HCT116 (cell line): ENCODE results near the gene MARCHF3. TPM values are rescaled to one million over a fixed set of nuclear protein-coding genes. Genes with fewer than 3 reads are reported as not detected.

Experiments used
- ATAC-seq: fragments of 200-7000 bp; cut with Tn5 transposase; 2 replicates; pipeline ENCODE4 v1.9.1; 2020; ENCODE audit warnings: mild to moderate bottlenecking, moderate library complexity
- BruUV-seq: library from RNA; stranded (reverse); fragments of 400-500 nt; replicated peaks from 2 replicates; lab custom pipeline; 2021; lab: Mats Ljungman, UMichigan
- CTCF ChIA-PET: fragments of 300-600 bp; sonication (Branson Sonifier 250); formaldehyde crosslinking; loops from one replicate; lab custom pipeline; 2021; ENCODE audit warnings: antibody characterized with exemption; lab: Charles Lee
- POLR2A ChIA-PET: fragments of 300-600, 350-600 bp; sonication (Branson Sonifier 250); formaldehyde crosslinking; loops from one replicate; lab custom pipeline; 2021; ENCODE audit warnings: antibody characterized with exemption; lab: Charles Lee
- RAD21 ChIA-PET, 2 experiments: fragments of 300-600 bp; sonication (Branson Sonifier 250); formaldehyde crosslinking; loops; one replicate each; lab custom pipeline; 2023; ENCODE audit warnings: low total read pairs in 2 of 2; ENCODE audit not compliant: uncharacterized antibody in 2 of 2, unreplicated experiment in 2 of 2, low non-redundant PET in 1 of 2; lab: Charles Lee
- DNase-seq: peaks from one replicate; pipeline ENCODE4 v3.0.0-alpha.2; 2010; ENCODE audit warnings: low read depth, low spot score
- H2AFZ ChIP-seq: fragments of 200-600 bp; shearing (Covaris generic), sonication (generic); 2 replicates; pipeline ENCODE4 v1.6.1; 2017; ENCODE audit warnings: low read depth, mixed run types, mixed read lengths, antibody characterized with exemption, low read length; ENCODE audit not compliant: poor library complexity, severe bottlenecking
- H3K27ac ChIP-seq: 2 replicates; pipeline ENCODE4 v1.5.1; 2012; ENCODE audit warnings: low read depth, low read length
- H3K27me3 ChIP-seq: fragments of 200-600 bp; sonication (generic); 2 replicates; pipeline ENCODE4 v1.6.1; 2016; ENCODE audit warnings: mixed run types, low read length, mixed read lengths; ENCODE audit not compliant: insufficient read depth
- H3K36me3 ChIP-seq, 2 experiments: fragments of 200-500 bp in 1 of 2; fragments of 200-600 bp in 1 of 2; sonication (Bioruptor generic) in 1 of 2; sonication (generic) in 1 of 2; 2 replicates each; pipeline versions ENCODE4 v1.5.1 to v1.6.1; 2014 to 2016; ENCODE audit warnings: low read length in 2 of 2, inconsistent platforms in 1 of 2, mixed read lengths in 1 of 2, mixed run types in 1 of 2; ENCODE audit not compliant: insufficient read depth in 2 of 2, control insufficient read depth in 1 of 2
- H3K4me1 ChIP-seq, 2 experiments: fragments of 200-600 bp in 1 of 2; sonication (generic) in 1 of 2; 2 replicates each; pipeline versions ENCODE4 v1.5.1 to v1.6.1; 2012 to 2017; ENCODE audit warnings: low read length in 2 of 2, inconsistent platforms in 1 of 2, mild to moderate bottlenecking in 1 of 2, mixed read lengths in 1 of 2, mixed run types in 1 of 2, moderate library complexity in 1 of 2; ENCODE audit not compliant: insufficient read depth in 2 of 2, control insufficient read depth in 1 of 2
- H3K4me2 ChIP-seq: fragments of 200-600 bp; sonication (generic); 2 replicates; pipeline ENCODE4 v1.6.1; 2017; ENCODE audit warnings: mixed run types, low read length, mixed read lengths
- H3K4me3 ChIP-seq, 2 experiments: fragments of 200-600 bp in 1 of 2; sonication (generic) in 1 of 2; replicated peaks in 1 of 2; 2 replicates each; pipeline ENCODE4 v1.5.1; 2011 to 2016; ENCODE audit warnings: low read length in 2 of 2, control low read depth in 1 of 2, low read depth in 1 of 2, mild to moderate bottlenecking in 1 of 2, mixed read lengths in 1 of 2, mixed run types in 1 of 2
- H3K79me2 ChIP-seq: fragments of 200-600 bp; sonication (generic); 2 replicates; pipeline ENCODE4 v1.6.1; 2017; ENCODE audit warnings: mild to moderate bottlenecking, mixed run types, low read length, moderate library complexity, mixed read lengths; ENCODE audit not compliant: insufficient read depth
- H3K9ac ChIP-seq: fragments of 200-600 bp; sonication (generic); 2 replicates; pipeline ENCODE4 v1.6.1; 2016; ENCODE audit warnings: low read length, mixed read lengths
- H3K9me2 ChIP-seq: fragments of 200-600 bp; sonication (generic), shearing (Covaris generic); 2 replicates; pipeline ENCODE4 v1.6.1; 2017; ENCODE audit warnings: mixed run types, mild to moderate bottlenecking, moderate library complexity; ENCODE audit not compliant: insufficient read depth
- H3K9me3 ChIP-seq, 2 experiments: fragments of 200-500 bp in 1 of 2; fragments of 200-600 bp in 1 of 2; sonication (Bioruptor generic) in 1 of 2; sonication (generic) in 1 of 2; 2 replicates each; pipeline ENCODE4 v1.6.1; 2014 to 2017; ENCODE audit warnings: low read length in 2 of 2, mixed read lengths in 2 of 2, inconsistent platforms in 1 of 2, low read depth in 1 of 2, mild to moderate bottlenecking in 1 of 2, mixed run types in 1 of 2, moderate library complexity in 1 of 2; ENCODE audit not compliant: control insufficient read depth in 1 of 2, insufficient read depth in 1 of 2
- H4K20me1 ChIP-seq: fragments of 200-600 bp; sonication (generic), shearing (Covaris generic); 2 replicates; pipeline ENCODE4 v1.6.1; 2017; ENCODE audit warnings: mixed run types, mild to moderate bottlenecking, moderate library complexity; ENCODE audit not compliant: insufficient read depth
- ATF3 ChIP-seq: IDR thresholded peaks from 2 replicates; pipeline ENCODE4 v1.6.1; 2012
- CBX3 ChIP-seq: IDR thresholded peaks from 2 replicates; pipeline ENCODE4 v1.6.1; 2012; ENCODE audit warnings: low read depth
- CEBPB ChIP-seq: IDR thresholded peaks from 2 replicates; pipeline ENCODE4 v1.6.1; 2012; ENCODE audit warnings: low read depth
- EGR1 ChIP-seq: IDR thresholded peaks from 2 replicates; pipeline ENCODE4 v1.6.1; 2012; ENCODE audit warnings: low read depth
- EZH2 ChIP-seq: fragments of 200-600 bp; sonication (generic); IDR thresholded peaks from 2 replicates; pipeline ENCODE4 v1.6.1; 2017; ENCODE audit warnings: antibody characterized with exemption, mixed run types
- EZH2phosphoT487 ChIP-seq: fragments of 200-600 bp; IDR thresholded peaks from 2 replicates; pipeline ENCODE4 v1.6.1; 2018; ENCODE audit warnings: antibody characterized with exemption, borderline replicate concordance
- JUND ChIP-seq: IDR thresholded peaks from 2 replicates; pipeline ENCODE4 v1.6.1; 2012
- MAX ChIP-seq: IDR thresholded peaks from 2 replicates; pipeline ENCODE4 v1.6.1; 2012
- POLR2A ChIP-seq: IDR thresholded peaks from 2 replicates; pipeline ENCODE4 v1.7.0; 2011; ENCODE audit warnings: borderline replicate concordance; ENCODE audit not compliant: insufficient read depth, insufficient read length; ENCODE audit errors: extremely low read depth
- POLR2AphosphoS5 ChIP-seq: IDR thresholded peaks from 2 replicates; pipeline ENCODE4 v1.6.1; 2011; ENCODE audit warnings: mild to moderate bottlenecking, low read depth, low read length, moderate library complexity
- RAD21 ChIP-seq: IDR thresholded peaks from 2 replicates; pipeline ENCODE4 v1.6.1; 2012; ENCODE audit warnings: low read depth, mild to moderate bottlenecking
- SRF ChIP-seq: IDR thresholded peaks from 2 replicates; pipeline ENCODE4 v1.6.1; 2012; ENCODE audit warnings: low read depth
- TCF7L2 ChIP-seq: IDR thresholded peaks from 2 replicates; pipeline ENCODE4 v1.7.0; 2011; ENCODE audit warnings: borderline replicate concordance, inconsistent platforms; ENCODE audit not compliant: insufficient read depth, insufficient read length; ENCODE audit errors: extremely low read depth
- YY1 ChIP-seq: IDR thresholded peaks from 2 replicates; pipeline ENCODE4 v1.6.1; 2011; ENCODE audit warnings: low read length, low read depth, moderate library complexity, mild to moderate bottlenecking; ENCODE audit not compliant: insufficient replicate concordance; ENCODE audit errors: extremely low read depth
- ZBTB33 ChIP-seq: IDR thresholded peaks from 2 replicates; pipeline ENCODE4 v1.6.1; 2011; ENCODE audit warnings: mild to moderate bottlenecking, low read length, moderate library complexity; ENCODE audit not compliant: insufficient replicate concordance; ENCODE audit errors: extremely low read depth
- ZFX ChIP-seq: fragments of 450-650 bp; IDR thresholded peaks from 2 replicates; pipeline ENCODE4 v1.6.1; 2017
- intact Hi-C: fragments of 100-400 bp; cut with micrococcal nuclease; formaldehyde crosslinking; loops from 2 replicates; pipeline ENCODE4 v1.10.0; 2022
- total RNA-seq: library from RNA; stranded (reverse); gene quantifications from one replicate; pipeline ENCODE4 v1.2.1, GENCODE V29; 2021; ENCODE audit not compliant: unreplicated experiment

The MARCHF3 gene
- total RNA-seq, 1 experiment from 2014 or later: 2.3 TPM

GRCh38 chr5:126878085-126878484 is 152.3 kb downstream of the MARCHF3 start:
- CTCF ChIA-PET: no interaction called here
- RAD21 ChIA-PET: no interaction called here
- intact Hi-C loops: no loop called here
- no peak for ATAC-seq
- no peaks in the 10 kb centered on the region for H3K4me1 ChIP-seq
- TF ChIP-seq ZFX (no peak), JUND (no peak), EGR1 (no peak), POLR2AphosphoS5 (no peak), MAX (no peak)
- TF ChIP-seq, all 23 proteins: peak for 0
- H3K36me3 ChIP-seq: no peaks in the 10 kb centered on the region
- H3K4me3 ChIP-seq: no peak overlapping the region
- H4K20me1 ChIP-seq: no peaks in the 10 kb centered on the region
- no peaks in the 10 kb centered on the region for H3K9me2 ChIP-seq
- no peaks in the 10 kb centered on the region for H3K79me2 ChIP-seq
- POLR2A ChIA-PET: no interaction called here
- DNase-seq: no peak
- H3K4me2 ChIP-seq: no peak overlapping the region
- BruUV-seq: no TSS peak
- no peaks in the 10 kb centered on the region for H3K27me3 ChIP-seq
- H3K9me3 ChIP-seq: no peaks in the 10 kb centered on the region
- H2AFZ ChIP-seq: no peak overlapping the region
- no peak overlapping the region for H3K9ac ChIP-seq
- no peak overlapping the region for H3K27ac ChIP-seq

- H3K9me3 ChIP-seq: no peaks in the 10 kb centered on the region
- ATAC-seq: no peak
These were observed 152.8 kb downstream of the MARCHF3 start for GRCh38 chr5:126877602-126878001.

More at GRCh38 chr5:126877602-126878001, 152.8 kb downstream of the MARCHF3 start:
- Histone ChIP-seq H2AFZ (no peak overlapping the region), H4K20me1 (no peaks in the 10 kb centered on the region), H3K9ac (no peak overlapping the region), H3K4me2 (no peak overlapping the region), H3K4me3 (no peak overlapping the region), H3K9me2 (no peaks in the 10 kb centered on the region), H3K27ac (no peak overlapping the region), H3K79me2 (no peaks in the 10 kb centered on the region), H3K27me3 (no peaks in the 10 kb centered on the region), H3K36me3 (no peaks in the 10 kb centered on the region), H3K4me1 (no peaks in the 10 kb centered on the region)
- TF ChIP-seq ZFX: no peak
- TF ChIP-seq SRF: no peak
- TF ChIP-seq YY1: no peak
- TF ChIP-seq TCF7L2: no peak
- no peak for TF ChIP-seq CEBPB
- no peak for TF ChIP-seq POLR2A
- TF ChIP-seq CBX3: no peak
- no peak for TF ChIP-seq ATF3
- TF ChIP-seq EZH2: no peak
- no peak for TF ChIP-seq ZBTB33
- TF ChIP-seq EZH2phosphoT487: no peak
- TF ChIP-seq MAX: no peak
- no peak for TF ChIP-seq RAD21
- ChIA-PET POLR2A (no interaction called here), CTCF (no interaction called here), RAD21 (no interaction called here)
- no TSS peak for BruUV-seq
- DNase-seq: no peak
- intact Hi-C loops: no loop called here
